Panc1 (cell line): Measurements from ENCODE around the gene LMO3. TPM values are rescaled to one million over a fixed set of nuclear protein-coding genes. Genes with fewer than 3 reads are reported as not detected.

Experiments used
- ATAC-seq: fragments of 200-7000 bp; cut with Tn5 transposase; 2 replicates; pipeline ENCODE4 v1.9.1; 2020; ENCODE audit warnings: mild to moderate bottlenecking, moderate library complexity
- BruUV-seq: library from RNA; stranded (reverse); fragments of 400-500 nt; replicated peaks from 2 replicates; lab custom pipeline; 2021; lab: Mats Ljungman, UMichigan
- CTCF ChIA-PET: fragments of 300-600 bp; sonication (Branson Sonifier 250); formaldehyde crosslinking; loops from one replicate; lab custom pipeline; 2022; ENCODE audit warnings: antibody characterized with exemption; lab: Charles Lee
- POLR2A ChIA-PET: fragments of 300-600 bp; sonication (Branson Sonifier 250); formaldehyde crosslinking; loops from one replicate; lab custom pipeline; 2022; ENCODE audit warnings: antibody characterized with exemption; lab: Charles Lee
- DNase-seq: peaks from one replicate; pipeline ENCODE4 v3.0.0-alpha.2; 2010; ENCODE audit warnings: low read depth, low spot score
- H3K27ac ChIP-seq: 2 replicates; pipeline ENCODE4 v1.5.1; 2011; ENCODE audit warnings: mild to moderate bottlenecking, low read length, inconsistent platforms
- H3K27me3 ChIP-seq: fragments of 200-500 bp; sonication (Bioruptor generic); 2 replicates; pipeline ENCODE4 v1.6.0; 2014; ENCODE audit warnings: low read length, inconsistent platforms; ENCODE audit not compliant: control insufficient read depth, insufficient read depth
- H3K36me3 ChIP-seq: fragments of 200-500 bp; sonication (Bioruptor generic); 2 replicates; pipeline ENCODE4 v1.5.1; 2014; ENCODE audit warnings: inconsistent platforms, mild to moderate bottlenecking, low read length, moderate library complexity; ENCODE audit not compliant: control insufficient read depth, insufficient read depth
- H3K4me1 ChIP-seq: 2 replicates; pipeline ENCODE4 v1.5.1; 2011; ENCODE audit warnings: inconsistent platforms, mild to moderate bottlenecking, low read length, moderate library complexity; ENCODE audit not compliant: control insufficient read depth, insufficient read depth
- H3K4me3 ChIP-seq, 2 experiments: 2 replicates each; pipeline ENCODE4 v1.5.1; 2011 to 2012; ENCODE audit warnings: low read depth in 2 of 2, low read length in 2 of 2, mild to moderate bottlenecking in 2 of 2, inconsistent platforms in 1 of 2, moderate library complexity in 1 of 2
- H3K9me3 ChIP-seq: fragments of 200-500 bp; sonication (Bioruptor generic); 2 replicates; pipeline ENCODE4 v1.5.1; 2014; ENCODE audit warnings: low read depth, mild to moderate bottlenecking, inconsistent platforms, low read length, moderate library complexity; ENCODE audit not compliant: control insufficient read depth, insufficient read depth
- CTCF ChIP-seq: fragments of 450-650 bp; IDR thresholded peaks from 2 replicates; pipeline ENCODE4 v1.5.1; 2017; ENCODE audit warnings: mild to moderate bottlenecking
- POLR2AphosphoS5 ChIP-seq: IDR thresholded peaks from 2 replicates; pipeline ENCODE4 v1.6.1; 2012; ENCODE audit warnings: mild to moderate bottlenecking, low read depth, low read length, moderate library complexity
- REST ChIP-seq, 2 experiments: IDR thresholded peaks; 2 replicates each; pipeline ENCODE4 v1.6.1; 2011 to 2012; ENCODE audit warnings: low read depth in 2 of 2, control low read depth in 1 of 2, low read length in 1 of 2, mild to moderate bottlenecking in 1 of 2, moderate library complexity in 1 of 2; ENCODE audit not compliant: insufficient read depth in 1 of 2
- SIN3A ChIP-seq: IDR thresholded peaks from 2 replicates; pipeline ENCODE4 v1.6.1; 2012; ENCODE audit warnings: low read depth, mild to moderate bottlenecking, low read length, moderate library complexity, borderline replicate concordance; ENCODE audit not compliant: insufficient read depth
- TCF7L2 ChIP-seq: IDR thresholded peaks from 2 replicates; pipeline ENCODE4 v1.6.1; 2011; ENCODE audit warnings: mild to moderate bottlenecking, low read depth, low read length, inconsistent platforms
- in situ Hi-C: cut with HindIII; loops from 2 replicates; pipeline ENCODE4 v1.10.0; 2016; ENCODE audit warnings: low sequenced_read_pairs, low pct_unique_long_range_greater_than_20kb
- intact Hi-C: fragments of 100-400 bp; cut with micrococcal nuclease; formaldehyde crosslinking; loops from one replicate; pipeline ENCODE4 v1.10.0; 2022; ENCODE audit not compliant: unreplicated experiment
- total RNA-seq: library from RNA; stranded (reverse); gene quantifications from one replicate; pipeline ENCODE4 v1.2.1, GENCODE V29; 2021; ENCODE audit not compliant: unreplicated experiment

The LMO3 gene
- total RNA-seq, 1 experiment from 2014 or later, result 0.51 TPM

- no TSS peak for BruUV-seq
- Histone ChIP-seq H3K36me3 (no peaks in the 10 kb centered on the region), H3K27ac (no peak overlapping the region), H3K4me1 (no peaks in the 10 kb centered on the region), H3K27me3 (no peaks in the 10 kb centered on the region), H3K9me3 (no peaks in the 10 kb centered on the region), H3K4me3 (no peak overlapping the region)
- no peak for TF ChIP-seq TCF7L2
- TF ChIP-seq POLR2AphosphoS5, result no peak
- no peak for TF ChIP-seq SIN3A
- DNase-seq (no peak), ATAC-seq (no peak)
- intact Hi-C loops, result no loop called here
- in situ Hi-C loops, result no loop called here
- POLR2A ChIA-PET, result no interaction called here
- CTCF ChIA-PET, result no interaction called here
Observed at GRCh38 chr12:16562435-16562834, 43.5 kb downstream of the LMO3 start.

- Histone ChIP-seq H3K36me3 (no peaks in the 10 kb centered on the region), H3K27me3 (no peaks in the 10 kb centered on the region), H3K27ac (no peak overlapping the region), H3K9me3 (no peaks in the 10 kb centered on the region), H3K4me3 (no peak overlapping the region), H3K4me1 (no peaks in the 10 kb centered on the region)
- TF ChIP-seq POLR2AphosphoS5 (no peak), CTCF (no peak), SIN3A (no peak), TCF7L2 (no peak), REST (IDR thresholded peaks at IDR 0.05; ENCODE audit: insufficient read depth in 1 of 2, low read depth in 2 of 2, low read length in 1 of 2) (no peak)
- DNase-seq, result no peak
- ATAC-seq, result no peak
- in situ Hi-C loops, result no loop called here
- no TSS peak for BruUV-seq
- ChIA-PET CTCF (no interaction called here), POLR2A (no interaction called here)
- intact Hi-C loops, result no loop called here
Observed at GRCh38 chr12:16560273-16560672, 45.7 kb downstream of the LMO3 start.

GRCh38 chr12:16555630-16556029, 50.3 kb downstream of the LMO3 start:
- ATAC-seq, result no peak
- Histone ChIP-seq H3K4me3 (no peak overlapping the region), H3K4me1 (no peaks in the 10 kb centered on the region), H3K27ac (no peak overlapping the region), H3K36me3 (no peaks in the 10 kb centered on the region), H3K27me3 (no peaks in the 10 kb centered on the region), H3K9me3 (no peaks in the 10 kb centered on the region)
- in situ Hi-C loops (no loop called here), intact Hi-C loops (no loop called here)
- no peak for TF ChIP-seq CTCF
- no peak for TF ChIP-seq POLR2AphosphoS5
- TF ChIP-seq REST (IDR thresholded peaks at IDR 0.05; ENCODE audit: insufficient read depth in 1 of 2, low read depth in 2 of 2, low read length in 1 of 2), result no peak
- BruUV-seq, result no TSS peak
- POLR2A ChIA-PET, result interaction anchor here (0.6 kb wide), 1 partner anchor 17 kb away, joined by 7 read pairs; no protein-coding TSS in a partner anchor
- CTCF ChIA-PET, result no interaction called here
- DNase-seq, result no peak
